K562 (cell line): ENCODE measurements around the gene LAMTOR1. TPM values are rescaled to one million over a fixed set of nuclear protein-coding genes. Genes with fewer than 3 reads are reported as not detected.

Experiments used
- CHD4 ChIP-seq: fragments of 200-600 bp; sonication (generic); IDR thresholded peaks from 3 replicates; pipeline ENCODE4 v1.6.1; 2012; ENCODE audit warnings: low read depth, mild to moderate bottlenecking, mixed read lengths, low read length, inconsistent platforms; ENCODE audit not compliant: insufficient read depth, insufficient replicate concordance, poor library complexity, severe bottlenecking
- ELK3 ChIP-seq: fragments of 450-650 bp; formaldehyde crosslinking; IDR thresholded peaks from 2 replicates; pipeline ENCODE4 v1.4.0; 2020; ENCODE audit warnings: mild to moderate bottlenecking
- MAZ ChIP-seq, 2 experiments: fragments of 450-650 bp in 1 of 2; sonication (generic) in 1 of 2; formaldehyde crosslinking; IDR thresholded peaks in 1 of 2; conservative IDR thresholded peaks in 1 of 2; 2 replicates each; pipeline versions ENCODE4 v1.4.0 to v1.5.0; 2020; ENCODE audit warnings: mild to moderate bottlenecking in 1 of 2, missing genetic modification reagents in 1 of 2
- POLR3A ChIP-seq: IDR thresholded peaks from 2 replicates; pipeline ENCODE4 v1.6.1; 2011; ENCODE audit warnings: borderline replicate concordance, mild to moderate bottlenecking, moderate library complexity; ENCODE audit not compliant: insufficient read length, insufficient read depth; ENCODE audit errors: extremely low read depth
- ZBTB33 ChIP-seq: sonication (generic); formaldehyde crosslinking; IDR thresholded peaks from 2 replicates; pipeline ENCODE4 v1.8.1; 2023; ENCODE audit warnings: mild to moderate bottlenecking, missing genetic modification reagents
- ZBTB40 ChIP-seq, 2 experiments: fragments of 450-650 bp in 1 of 2; sonication (generic) in 1 of 2; formaldehyde crosslinking in 1 of 2; IDR thresholded peaks; 2 replicates each; pipeline versions ENCODE4 v1.7.1 to v1.9.0; 2016 to 2022; ENCODE audit warnings: inconsistent platforms in 1 of 2, mild to moderate bottlenecking in 1 of 2, missing genetic modification reagents in 1 of 2
- ZNF395 ChIP-seq: fragments of 200-800 bp; sonication (Bioruptor generic); IDR thresholded peaks from 2 replicates; pipeline ENCODE4 v1.6.1; 2017; ENCODE audit warnings: missing genetic modification characterization, missing compliant biosample characterization
- polyA plus RNA-seq, 8 experiments: library from polyadenylated mRNA; depleted of rRNA in 4 of 8; stranded (reverse) in 5 of 8; unstranded in 3 of 8; fragments of >200 nt; fragmentation: Nextera tagmentation in 2 of 8; fragmentation: Illumina TruSeq in 1 of 8; extraction: Ambion mirVana in 2 of 8; extraction: Trizol in 1 of 8; gene quantifications; 2 replicates each; pipeline versions ENCODE4 v1.2.1 to v1.2.3, GENCODE V29; 2011 to 2014; ENCODE audit warnings: inconsistent platforms in 1 of 8, missing spikeins in 1 of 8
- total RNA-seq, 7 experiments: library from RNA; depleted of rRNA in 6 of 7; stranded (reverse); fragments of >200 nt in 6 of 7; fragmentation: Illumina TruSeq in 2 of 7; extraction: Trizol in 2 of 7; gene quantifications; 2 replicates each; pipeline versions ENCODE4 v1.2.1 to v1.2.3, GENCODE V29; 2011 to 2021; ENCODE audit warnings: low replicate concordance in 1 of 7

Gene LAMTOR1
- total and polyA plus RNA-seq, 9 of the 15 experiments (the other 6 are each of a cell fraction or from before 2014, with no cell fraction given): 62.6 to 104 (median 85.3) TPM

- peak; percentile 87 for TF ChIP-seq ZBTB40 (IDR thresholded peaks at IDR 0.05)
- TF ChIP-seq ZBTB40 (CRISPR knock-in tag; IDR thresholded peaks at IDR 0.05): no peak
- TF ChIP-seq MAZ (CRISPR knock-in tag; conservative IDR thresholded peaks at IDR 0.05 in 1 of 2, IDR thresholded peaks at IDR 0.05 in 1 of 2): peak in 1 of 2 experiments; percentile 73
- TF ChIP-seq ELK3 (CRISPR knock-in tag): no peak
- no peak for TF ChIP-seq POLR3A
- TF ChIP-seq CHD4: no peak
- TF ChIP-seq ZBTB33: peak; percentile 60
- peak; percentile 85; the same call in 1 of the 2 replicates for TF ChIP-seq ZNF395 (CRISPR knock-in tag)
Measured at GRCh38 chr11:72102946-72103753, at the start of gene LAMTOR1 (continued).
